ENCODE data around the gene CNR1. TPM values are rescaled to one million over a fixed set of nuclear protein-coding genes. Genes with fewer than 3 reads are reported as not detected.

The CNR1 gene
- total RNA-seq, 1 donor from 2014 or later = 2.9 TPM

Other genes starting within 250 kb of the CNR1 start
- gene SPACA1, start 118.5 kb downstream of the CNR1 start, total RNA-seq = not detected